Karpas-422 (cell line): Measurements from ENCODE around the gene CREB3L2. TPM values are rescaled to one million over a fixed set of nuclear protein-coding genes. Genes with fewer than 3 reads are reported as not detected.

Experiments used
- DNase-seq: peaks from one replicate; pipeline ENCODE4 v3.0.0-alpha.2; 2015
- H2AFZ ChIP-seq: fragments of 200-600 bp; sonication (generic); 2 replicates; pipeline ENCODE4 v1.6.1; 2014; ENCODE audit warnings: antibody characterized with exemption, low read length, mixed read lengths
- H3K27ac ChIP-seq: fragments of 200-600 bp; sonication (generic); 2 replicates; pipeline ENCODE4 v1.5.1; 2014; ENCODE audit warnings: mild to moderate bottlenecking, low read length, moderate library complexity
- H3K27me3 ChIP-seq: fragments of 200-600 bp; sonication (generic); 2 replicates; pipeline ENCODE4 v1.6.1; 2014; ENCODE audit warnings: low read length, mixed read lengths
- H3K36me3 ChIP-seq: fragments of 200-600 bp; sonication (generic); 2 replicates; pipeline ENCODE4 v1.6.1; 2014; ENCODE audit warnings: low read length, mixed read lengths; ENCODE audit not compliant: insufficient read depth
- H3K4me1 ChIP-seq: fragments of 200-600 bp; sonication (generic); 2 replicates; pipeline ENCODE4 v1.6.1; 2014; ENCODE audit warnings: mild to moderate bottlenecking, low read length, mixed read lengths
- H3K4me2 ChIP-seq: fragments of 200-600 bp; sonication (generic); 2 replicates; pipeline ENCODE4 v1.6.1; 2014; ENCODE audit warnings: low read length, low read depth, mild to moderate bottlenecking; ENCODE audit not compliant: poor library complexity, severe bottlenecking
- H3K4me3 ChIP-seq: fragments of 200-600 bp; sonication (generic); 2 replicates; pipeline ENCODE4 v1.5.1; 2014; ENCODE audit warnings: mild to moderate bottlenecking, antibody characterized with exemption, low read length, mixed read lengths
- H3K79me2 ChIP-seq: fragments of 200-600 bp; sonication (generic); 2 replicates; pipeline ENCODE4 v1.6.1; 2014; ENCODE audit warnings: mild to moderate bottlenecking, low read length, mixed read lengths
- H3K9ac ChIP-seq: fragments of 200-600 bp; sonication (generic); 2 replicates; pipeline ENCODE4 v1.6.0; 2014; ENCODE audit warnings: low read length
- H3K9me2 ChIP-seq: fragments of 200-600 bp; sonication (generic), shearing (Covaris generic); replicated peaks from 2 replicates; pipeline ENCODE4 v1.6.0; 2014; ENCODE audit warnings: mild to moderate bottlenecking, low read length, moderate library complexity; ENCODE audit not compliant: insufficient read depth
- H3K9me3 ChIP-seq: fragments of 300-700, 200-600 bp; sonication (generic); 2 replicates; pipeline ENCODE4 v1.6.1; 2014; ENCODE audit warnings: low read length, mixed read lengths
- H4K20me1 ChIP-seq: fragments of 200-600 bp; sonication (generic); 2 replicates; pipeline ENCODE4 v1.6.1; 2014; ENCODE audit warnings: mild to moderate bottlenecking, antibody characterized with exemption, low read length, low read depth; ENCODE audit not compliant: insufficient read depth
- total RNA-seq: library from RNA; depleted of rRNA; stranded (reverse); fragments of >200 nt; shearing (Covaris generic); gene quantifications from 2 replicates; pipeline ENCODE4 v1.2.3, GENCODE V29; 2014; ENCODE audit warnings: low replicate concordance

The CREB3L2 gene
- total RNA-seq, 1 experiment from 2014 or later: not detected

DNA sequence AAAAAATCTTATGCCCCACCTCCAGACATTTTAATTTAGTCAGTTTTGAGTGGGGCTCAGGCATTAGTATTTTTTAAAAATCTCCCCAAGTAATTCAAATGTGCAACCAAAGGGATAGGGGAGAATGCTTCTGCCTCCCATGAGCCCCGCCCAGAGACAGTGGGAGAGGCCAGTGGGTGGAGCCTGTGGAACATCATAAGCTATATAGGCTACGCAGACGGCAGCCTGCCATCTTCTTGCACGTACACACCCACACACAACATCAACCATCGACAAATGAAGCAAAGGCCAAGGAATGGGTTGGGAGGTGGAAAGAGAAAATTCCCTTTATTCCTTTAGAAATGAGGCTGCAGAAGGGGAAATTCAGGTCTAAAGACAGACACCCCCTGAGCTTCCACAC, 25.2 kb downstream of the CREB3L2 start:
- DNase-seq: no peak
- Histone ChIP-seq H3K9ac (no peak overlapping the region), H3K9me2 (no peaks in the 10 kb centered on the region), H2AFZ (no peak overlapping the region), H3K9me3 (no peaks in the 10 kb centered on the region), H3K36me3 (no peaks in the 10 kb centered on the region), H3K4me2 (no peak overlapping the region), H3K4me1 (no peaks in the 10 kb centered on the region), H3K79me2 (no peaks in the 10 kb centered on the region), H4K20me1 (no peaks in the 10 kb centered on the region), H3K27ac (no peak overlapping the region), H3K4me3 (no peak overlapping the region), H3K27me3 (no peaks in the 10 kb centered on the region)

DNA sequence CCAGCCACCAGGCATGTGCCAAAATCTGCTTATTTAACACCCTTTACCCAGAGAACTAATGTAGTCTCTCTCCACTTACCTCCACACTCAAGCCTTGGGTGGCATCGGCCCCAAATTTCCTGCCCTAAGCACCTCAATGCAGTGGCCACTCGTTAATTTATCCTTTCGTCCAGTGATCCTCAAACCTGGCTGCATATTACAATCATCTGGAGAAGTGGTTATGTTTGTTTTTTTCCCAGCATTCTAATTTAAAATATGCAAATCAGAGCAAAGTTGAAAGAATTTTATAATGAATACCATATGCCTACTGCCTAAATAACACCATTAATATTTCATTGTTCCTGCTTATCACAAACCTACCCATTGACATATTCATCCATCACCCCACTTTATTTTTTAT, 25.7 kb downstream of the CREB3L2 start:
- Histone ChIP-seq H3K9me3 (no peaks in the 10 kb centered on the region), H4K20me1 (no peaks in the 10 kb centered on the region), H3K4me2 (no peak overlapping the region), H3K27me3 (no peaks in the 10 kb centered on the region), H2AFZ (no peak overlapping the region), H3K4me3 (no peak overlapping the region), H3K36me3 (no peaks in the 10 kb centered on the region), H3K9ac (no peak overlapping the region), H3K4me1 (no peaks in the 10 kb centered on the region), H3K79me2 (no peaks in the 10 kb centered on the region), H3K9me2 (no peaks in the 10 kb centered on the region), H3K27ac (no peak overlapping the region)
- DNase-seq: no peak

- DNase-seq: no peak
- H3K4me1 ChIP-seq: no peaks in the 10 kb centered on the region
- H3K79me2 ChIP-seq: no peaks in the 10 kb centered on the region
- H3K9me2 ChIP-seq: no peaks in the 10 kb centered on the region
- no peaks in the 10 kb centered on the region for H3K9me3 ChIP-seq
- no peak overlapping the region for H3K4me3 ChIP-seq
- H2AFZ ChIP-seq: no peak overlapping the region
- H3K36me3 ChIP-seq: no peaks in the 10 kb centered on the region
- H3K9ac ChIP-seq: no peak overlapping the region
- no peaks in the 10 kb centered on the region for H3K27me3 ChIP-seq
- H4K20me1 ChIP-seq: no peaks in the 10 kb centered on the region
- H3K27ac ChIP-seq: no peak overlapping the region
- no peak overlapping the region for H3K4me2 ChIP-seq
These were observed 26.1 kb downstream of the CREB3L2 start for GRCh38 chr7:137975768-137976167.

DNA sequence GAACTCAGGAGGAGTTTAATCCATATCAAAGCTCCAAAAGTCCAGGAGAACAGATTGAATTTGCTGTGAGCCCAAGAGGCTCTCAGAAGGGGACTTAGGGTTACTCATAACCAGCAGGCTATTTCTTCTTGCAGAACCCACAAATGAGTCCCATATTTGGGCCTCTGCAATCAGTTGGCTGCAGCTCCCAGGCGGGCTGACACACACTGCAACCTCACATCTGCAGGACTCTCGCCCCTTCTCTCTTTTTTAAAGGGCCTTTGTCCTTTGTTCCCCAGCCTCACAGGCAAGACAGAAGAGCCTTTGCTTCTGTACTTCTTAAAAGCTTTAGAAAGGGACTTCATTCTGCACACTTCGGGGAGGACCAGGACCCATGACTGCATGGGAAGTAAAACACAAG, 26.7 kb downstream of the CREB3L2 start:
- H3K4me3 ChIP-seq: no peak overlapping the region
- H3K9me3 ChIP-seq: no peaks in the 10 kb centered on the region
- H3K27me3 ChIP-seq: no peaks in the 10 kb centered on the region
- no peak for DNase-seq
- no peaks in the 10 kb centered on the region for H4K20me1 ChIP-seq
- no peaks in the 10 kb centered on the region for H3K4me1 ChIP-seq
- H2AFZ ChIP-seq: no peak overlapping the region
- H3K79me2 ChIP-seq: no peaks in the 10 kb centered on the region
- no peak overlapping the region for H3K9ac ChIP-seq
- no peaks in the 10 kb centered on the region for H3K9me2 ChIP-seq
- H3K27ac ChIP-seq: no peak overlapping the region
- no peaks in the 10 kb centered on the region for H3K36me3 ChIP-seq
- H3K4me2 ChIP-seq: no peak overlapping the region

DNA sequence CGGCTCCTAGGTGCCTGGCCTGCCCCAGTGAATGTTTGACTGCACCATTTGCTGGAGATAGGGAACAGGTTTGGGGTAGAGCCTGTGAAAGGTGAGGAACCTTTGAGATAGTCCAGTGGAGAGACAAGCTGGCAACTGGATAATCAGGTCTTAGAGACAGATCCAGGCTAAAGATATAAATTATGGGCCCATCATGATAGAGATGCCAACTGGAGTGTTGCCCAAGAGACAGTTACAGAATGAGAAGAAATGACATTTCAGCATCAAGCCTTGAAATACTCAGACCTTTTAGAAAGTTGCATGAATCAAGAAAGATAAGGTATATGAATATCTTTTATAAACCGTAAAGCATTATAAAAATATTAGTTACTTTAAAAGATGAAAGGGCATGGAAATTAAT, 27.1 kb downstream of the CREB3L2 start:
- Histone ChIP-seq H3K4me3 (no peak overlapping the region), H3K27me3 (no peaks in the 10 kb centered on the region), H3K79me2 (no peaks in the 10 kb centered on the region), H3K9ac (no peak overlapping the region), H3K9me3 (no peaks in the 10 kb centered on the region), H3K27ac (no peak overlapping the region), H3K9me2 (no peaks in the 10 kb centered on the region), H4K20me1 (no peaks in the 10 kb centered on the region), H2AFZ (no peak overlapping the region), H3K4me1 (no peaks in the 10 kb centered on the region), H3K4me2 (no peak overlapping the region), H3K36me3 (no peaks in the 10 kb centered on the region)
- DNase-seq: no peak

GRCh38 chr7:137970253-137970975, 31.5 kb downstream of the CREB3L2 start:
- H3K9ac ChIP-seq: no peak overlapping the region

DNA sequence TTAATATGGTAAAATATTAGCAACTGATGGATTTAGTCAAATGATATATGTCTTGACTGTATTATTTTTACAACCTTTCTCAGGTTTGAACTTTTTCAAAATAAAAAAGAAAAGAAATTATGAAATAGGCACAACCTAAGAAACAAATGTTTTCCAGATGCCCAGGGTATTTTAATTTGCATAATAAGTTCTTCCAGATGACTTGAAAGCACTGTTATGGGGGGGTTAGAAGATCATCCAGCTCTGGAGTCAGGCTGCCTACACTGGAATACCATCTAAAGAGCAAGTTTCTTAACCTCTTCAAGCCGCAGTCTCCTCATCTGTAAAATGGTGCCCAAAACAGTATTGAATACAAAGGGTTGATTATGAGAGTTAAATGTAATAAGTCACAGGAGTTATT, 32.1 kb downstream of the CREB3L2 start:
- Histone ChIP-seq H3K4me2 (no peak overlapping the region), H3K27me3 (no peaks in the 10 kb centered on the region), H3K9me3 (no peaks in the 10 kb centered on the region), H3K9ac (no peak overlapping the region), H3K9me2 (no peaks in the 10 kb centered on the region), H3K27ac (no peak overlapping the region), H3K79me2 (no peaks in the 10 kb centered on the region), H3K4me3 (no peak overlapping the region), H3K36me3 (no peaks in the 10 kb centered on the region), H3K4me1 (no peaks in the 10 kb centered on the region), H4K20me1 (no peaks in the 10 kb centered on the region), H2AFZ (no peak overlapping the region)
- DNase-seq: no peak

More at GRCh38 chr7:137970253-137970975, 31.5 kb downstream of the CREB3L2 start:
- H3K4me3 ChIP-seq: no peak overlapping the region
- no peak overlapping the region for H2AFZ ChIP-seq
- no peaks in the 10 kb centered on the region for H3K4me1 ChIP-seq
- no peaks in the 10 kb centered on the region for H3K27me3 ChIP-seq
- H3K9me2 ChIP-seq: no peaks in the 10 kb centered on the region
- no peak overlapping the region for H3K4me2 ChIP-seq
- H4K20me1 ChIP-seq: no peaks in the 10 kb centered on the region
- no peaks in the 10 kb centered on the region for H3K9me3 ChIP-seq
- no peaks in the 10 kb centered on the region for H3K79me2 ChIP-seq
- no peaks in the 10 kb centered on the region for H3K36me3 ChIP-seq
- DNase-seq: no peak
- no peak overlapping the region for H3K27ac ChIP-seq

DNA sequence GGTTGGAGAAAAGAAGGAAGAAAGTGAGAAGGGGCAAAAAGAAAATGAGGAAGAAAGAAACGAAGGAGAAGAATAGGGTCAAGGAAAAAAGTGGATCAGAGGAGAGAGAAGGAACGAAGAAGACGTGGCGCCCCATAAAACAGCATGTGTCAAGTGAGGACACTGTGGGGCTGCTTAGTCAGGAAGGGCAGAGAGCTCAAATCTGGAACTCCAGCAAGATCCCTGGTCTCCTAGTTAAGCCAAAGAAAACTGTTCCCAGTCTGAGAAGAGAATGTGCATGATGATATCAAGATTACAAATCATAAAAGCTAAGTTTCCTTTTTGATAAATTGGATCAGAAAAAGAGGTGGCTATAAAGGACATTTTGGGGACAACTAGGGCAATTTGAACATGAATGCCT, 33.0 kb downstream of the CREB3L2 start:
- H3K79me2 ChIP-seq: no peaks in the 10 kb centered on the region
- no peak overlapping the region for H2AFZ ChIP-seq

More for the DNA sequence above, 33.0 kb downstream of the CREB3L2 start:
- no peak for DNase-seq
- H3K36me3 ChIP-seq: no peaks in the 10 kb centered on the region
- H3K4me3 ChIP-seq: no peak overlapping the region
- H3K27me3 ChIP-seq: no peaks in the 10 kb centered on the region
- no peak overlapping the region for H3K4me2 ChIP-seq
- H3K9me2 ChIP-seq: no peaks in the 10 kb centered on the region
- no peaks in the 10 kb centered on the region for H3K9me3 ChIP-seq
- H4K20me1 ChIP-seq: no peaks in the 10 kb centered on the region
- no peaks in the 10 kb centered on the region for H3K4me1 ChIP-seq
- H3K27ac ChIP-seq: no peak overlapping the region
- H3K9ac ChIP-seq: no peak overlapping the region
